ENCODE measurements around the gene CDR2L.
"Not testable (repeated sequence)": the region's sequence is repeated elsewhere in the genome, so short reads cannot be mapped to it uniquely, and the experiment has no call there.

Gene CDR2L

GRCh38 chr17:74969501-74969900 is 17.9 kb upstream of the CDR2L start:
- H3K27me3 Mint-ChIP-seq; H3K27ac Mint-ChIP-seq; H3K36me3 Mint-ChIP-seq; H3K9me3 Mint-ChIP-seq (ENCODE audit: low read depth); H3K4me3 Mint-ChIP-seq; H3K4me1 Mint-ChIP-seq (ENCODE audit: low read depth): not testable (repeated sequence)

DNA sequence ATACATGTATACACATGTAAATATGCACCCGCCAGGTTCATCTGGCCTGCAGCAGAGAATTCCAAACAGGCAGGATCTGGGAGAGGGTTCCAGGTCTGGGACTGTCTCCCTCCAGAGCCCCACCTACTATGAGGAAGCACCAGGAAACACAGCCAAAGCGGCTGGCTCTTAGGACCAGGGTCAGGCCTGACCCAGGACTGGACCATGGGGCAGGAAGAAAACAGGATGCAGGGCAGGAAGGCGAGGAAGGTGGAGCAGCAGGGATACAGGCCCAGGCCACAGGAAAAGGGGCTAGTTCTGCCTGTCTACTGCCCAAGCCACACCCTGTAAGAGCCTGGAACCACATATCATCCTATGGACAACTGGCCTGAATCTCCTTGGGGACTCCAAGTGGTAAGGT is 17.0 kb upstream of the CDR2L start:
- Mint-ChIP-seq H3K9me3 (ENCODE audit: low read depth) (no peaks in the 10 kb centered on the region), H3K4me3 (peak overlapping the region; percentile 32), H3K27ac (no peak overlapping the region)

GRCh38 chr17:74971069-74971841 is 16.2 kb upstream of the CDR2L start:
- Mint-ChIP-seq H3K9me3 (ENCODE audit: low read depth) (no peaks in the 10 kb centered on the region), H3K4me3 (peak overlapping the region; percentile 66), H3K4me1 (ENCODE audit: low read depth) (peaks cover 9% of the 10 kb centered on the region), H3K27ac (no peak overlapping the region), H3K27me3 (no peaks in the 10 kb centered on the region), H3K36me3 (no peaks in the 10 kb centered on the region)

More for the DNA sequence above, 17.0 kb upstream of the CDR2L start:
- Mint-ChIP-seq H3K36me3 (no peaks in the 10 kb centered on the region), H3K27me3 (no peaks in the 10 kb centered on the region), H3K4me1 (ENCODE audit: low read depth) (peaks cover 9% of the 10 kb centered on the region)

- peak overlapping the region; percentile 66 for H3K4me3 Mint-ChIP-seq
- H3K9me3 Mint-ChIP-seq (ENCODE audit: low read depth) = no peaks in the 10 kb centered on the region
- H3K27me3 Mint-ChIP-seq = no peaks in the 10 kb centered on the region
- H3K4me1 Mint-ChIP-seq (ENCODE audit: low read depth) = peaks cover 9% of the 10 kb centered on the region
- H3K36me3 Mint-ChIP-seq = no peaks in the 10 kb centered on the region
- no peak overlapping the region for H3K27ac Mint-ChIP-seq
Measured at GRCh38 chr17:74971842-74972106, 15.7 kb upstream of the CDR2L start.

DNA sequence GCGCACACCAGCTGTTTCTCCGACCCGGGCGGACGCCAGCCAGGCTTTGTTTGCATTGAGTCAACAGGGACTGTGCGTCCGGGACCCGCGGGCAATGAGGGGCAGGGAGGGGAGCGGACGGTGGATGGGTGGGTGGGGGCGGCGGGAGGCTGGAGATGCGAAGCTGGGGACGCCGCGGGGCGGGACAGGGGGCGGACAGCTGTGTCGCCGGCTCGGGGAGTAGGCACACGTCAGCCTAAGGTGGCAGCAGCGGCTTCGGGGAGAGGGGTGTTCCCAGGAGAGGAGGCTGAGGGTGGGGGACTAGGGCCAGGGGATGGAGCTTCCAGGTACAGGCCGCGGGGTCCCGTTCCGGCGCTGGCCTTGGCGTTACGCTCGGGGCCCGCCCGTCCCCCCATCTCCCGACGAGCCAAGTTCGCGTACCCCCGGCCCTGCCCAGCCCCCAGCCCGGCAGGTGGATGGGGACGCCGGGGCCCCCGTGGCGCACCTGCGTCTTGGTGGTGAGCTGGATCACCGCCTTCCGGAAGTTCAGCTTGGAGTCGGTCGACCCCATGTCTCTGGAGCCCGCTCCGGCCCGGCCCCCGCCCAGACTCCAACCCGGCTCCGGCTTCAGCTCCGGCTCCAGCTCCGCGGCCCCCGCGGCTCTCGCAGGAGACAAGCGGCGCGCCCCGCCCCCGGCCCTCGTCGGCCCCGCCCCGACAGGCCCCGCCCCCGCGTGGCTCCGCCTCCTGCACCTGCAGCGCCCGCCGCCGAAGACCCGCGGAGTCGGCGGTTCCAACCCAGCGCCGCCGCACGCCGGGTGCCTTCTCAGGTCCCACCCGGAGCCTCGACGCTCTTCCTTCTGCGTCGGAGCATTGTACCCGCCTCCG is 15.1 kb upstream of the CDR2L start, which contains the start of gene HID1:
Gene HID1, minus strand, starts transcription at position 653 of the 866 bp plus-strand sequence. Its CDS starts 103 bp downstream, at position 550.
- Mint-ChIP-seq H3K27ac (peak within 1 kb of the TSS; percentile 22), H3K9me3 (ENCODE audit: low read depth) (no peaks in the 10 kb centered on the region), H3K27me3 (no peaks in the 10 kb centered on the region), H3K4me1 (ENCODE audit: low read depth) (peaks cover 9% of the 10 kb centered on the region), H3K36me3 (no peaks in the 10 kb centered on the region), H3K4me3 (peak within 1 kb of the TSS; percentile 91)

DNA sequence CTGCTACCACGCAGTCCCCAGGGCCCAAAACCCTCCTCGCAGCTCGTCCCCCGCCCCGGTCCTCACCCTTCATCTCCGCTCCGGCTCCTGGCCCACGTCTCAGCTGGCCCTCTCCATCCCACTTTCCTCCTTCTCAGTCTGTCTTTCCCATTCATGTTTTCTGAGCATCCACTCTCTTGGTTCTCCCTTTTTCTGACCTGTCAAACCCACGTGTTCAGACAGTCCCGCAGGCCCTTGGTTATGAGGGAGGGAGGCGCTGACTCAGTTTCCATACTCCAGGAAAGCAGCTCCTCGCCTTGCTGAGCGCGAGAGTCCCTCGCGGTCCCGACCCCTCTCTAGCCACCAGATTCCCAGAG is 14.5 kb upstream of the CDR2L start:
- Mint-ChIP-seq H3K9me3 (ENCODE audit: low read depth) (no peaks in the 10 kb centered on the region), H3K27ac (peak overlapping the region; percentile 22), H3K4me1 (ENCODE audit: low read depth) (peaks cover 9% of the 10 kb centered on the region), H3K36me3 (no peaks in the 10 kb centered on the region), H3K27me3 (no peaks in the 10 kb centered on the region), H3K4me3 (peak overlapping the region; percentile 91)

DNA sequence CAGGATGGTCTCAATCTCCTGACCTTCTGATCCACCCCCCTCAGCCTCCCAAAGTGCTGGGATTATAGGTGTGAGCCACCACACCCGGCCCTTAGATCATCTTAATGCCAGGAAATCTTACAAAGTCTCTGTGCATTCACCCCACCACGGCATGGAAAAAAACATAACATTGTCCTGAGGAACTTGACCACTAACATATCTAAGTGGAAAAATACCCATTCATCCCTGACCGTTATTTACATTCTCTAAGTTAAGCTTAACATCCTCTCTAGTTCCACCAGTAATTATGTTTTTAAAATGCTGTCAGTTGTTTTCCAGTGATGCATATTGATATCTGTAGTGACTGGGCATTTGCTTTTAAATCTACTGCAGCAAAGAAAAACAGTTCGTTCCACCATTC is 11.5 kb upstream of the CDR2L start:
- Mint-ChIP-seq H3K27ac (no peak overlapping the region), H3K36me3 (no peaks in the 10 kb centered on the region), H3K4me3 (no peak overlapping the region), H3K4me1 (ENCODE audit: low read depth) (peaks cover 12% of the 10 kb centered on the region), H3K27me3 (no peaks in the 10 kb centered on the region), H3K9me3 (ENCODE audit: low read depth) (no peaks in the 10 kb centered on the region)

- Mint-ChIP-seq H3K36me3 (no peaks in the 10 kb centered on the region), H3K9me3 (ENCODE audit: low read depth) (no peaks in the 10 kb centered on the region), H3K27ac (no peak overlapping the region), H3K27me3 (no peaks in the 10 kb centered on the region), H3K4me3 (no peak overlapping the region), H3K4me1 (ENCODE audit: low read depth) (peaks cover 16% of the 10 kb centered on the region)
Measured at GRCh38 chr17:74977802-74978201, 9.6 kb upstream of the CDR2L start.

- Mint-ChIP-seq H3K36me3 (no peaks in the 10 kb centered on the region), H3K9me3 (ENCODE audit: low read depth) (no peaks in the 10 kb centered on the region), H3K4me3 (no peak overlapping the region), H3K4me1 (ENCODE audit: low read depth) (peaks cover 11% of the 10 kb centered on the region), H3K27ac (no peak overlapping the region), H3K27me3 (no peaks in the 10 kb centered on the region)
Measured at GRCh38 chr17:74978240-74978639, 9.2 kb upstream of the CDR2L start.

- H3K36me3 Mint-ChIP-seq = no peaks in the 10 kb centered on the region
- no peaks in the 10 kb centered on the region for H3K27me3 Mint-ChIP-seq
- H3K27ac Mint-ChIP-seq = no peak overlapping the region
- H3K4me1 Mint-ChIP-seq (ENCODE audit: low read depth) = peaks cover 12% of the 10 kb centered on the region
- H3K4me3 Mint-ChIP-seq = no peak overlapping the region
- H3K9me3 Mint-ChIP-seq (ENCODE audit: low read depth) = no peaks in the 10 kb centered on the region
Measured at GRCh38 chr17:74979408-74980146, 7.9 kb upstream of the CDR2L start.

DNA sequence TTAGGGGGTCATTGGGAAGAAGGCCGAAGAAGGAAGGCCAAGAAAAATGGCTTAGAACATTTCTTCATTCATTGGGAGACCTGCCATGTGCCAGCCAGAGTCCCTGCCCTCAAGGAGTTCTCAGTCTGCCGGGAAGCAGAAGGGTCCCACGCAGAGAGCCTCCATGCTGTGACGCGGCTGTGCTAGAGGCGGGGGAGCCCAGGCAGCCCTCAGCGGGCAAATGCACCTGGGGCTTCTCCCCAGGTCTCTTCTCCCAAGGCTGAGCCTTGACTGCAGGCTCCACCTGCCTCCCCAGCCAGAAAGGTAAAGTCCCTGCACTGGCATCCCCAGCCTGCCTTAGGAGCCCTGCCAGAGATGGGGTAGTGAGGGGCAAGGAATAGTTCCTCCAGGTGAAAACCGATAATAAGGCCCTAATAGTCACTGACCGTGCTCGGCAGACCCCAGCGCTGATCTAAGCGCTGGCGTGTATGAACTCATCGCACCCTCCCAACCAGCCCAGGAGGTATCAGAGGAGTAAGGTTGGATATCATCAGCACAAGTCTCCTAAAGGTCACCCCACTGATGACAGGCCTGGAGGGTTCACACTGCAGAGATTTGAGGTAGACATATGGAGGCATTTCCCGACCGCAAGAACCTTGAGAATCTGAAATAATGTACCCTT is 6.0 kb upstream of the CDR2L start:
- Mint-ChIP-seq H3K9me3 (ENCODE audit: low read depth) (no peaks in the 10 kb centered on the region), H3K36me3 (no peaks in the 10 kb centered on the region), H3K4me3 (peak overlapping the region; percentile 91), H3K27ac (peak overlapping the region; percentile 46), H3K4me1 (ENCODE audit: low read depth) (peaks cover 12% of the 10 kb centered on the region), H3K27me3 (no peaks in the 10 kb centered on the region)

GRCh38 chr17:74981979-74982662 is 5.3 kb upstream of the CDR2L start:
- H3K9me3 Mint-ChIP-seq (ENCODE audit: low read depth) = no peaks in the 10 kb centered on the region
- no peaks in the 10 kb centered on the region for H3K27me3 Mint-ChIP-seq
- H3K27ac Mint-ChIP-seq = peak overlapping the region; percentile 46
- H3K4me1 Mint-ChIP-seq (ENCODE audit: low read depth) = peaks cover 18% of the 10 kb centered on the region
- no peaks in the 10 kb centered on the region for H3K36me3 Mint-ChIP-seq
- H3K4me3 Mint-ChIP-seq = peak overlapping the region; percentile 91

DNA sequence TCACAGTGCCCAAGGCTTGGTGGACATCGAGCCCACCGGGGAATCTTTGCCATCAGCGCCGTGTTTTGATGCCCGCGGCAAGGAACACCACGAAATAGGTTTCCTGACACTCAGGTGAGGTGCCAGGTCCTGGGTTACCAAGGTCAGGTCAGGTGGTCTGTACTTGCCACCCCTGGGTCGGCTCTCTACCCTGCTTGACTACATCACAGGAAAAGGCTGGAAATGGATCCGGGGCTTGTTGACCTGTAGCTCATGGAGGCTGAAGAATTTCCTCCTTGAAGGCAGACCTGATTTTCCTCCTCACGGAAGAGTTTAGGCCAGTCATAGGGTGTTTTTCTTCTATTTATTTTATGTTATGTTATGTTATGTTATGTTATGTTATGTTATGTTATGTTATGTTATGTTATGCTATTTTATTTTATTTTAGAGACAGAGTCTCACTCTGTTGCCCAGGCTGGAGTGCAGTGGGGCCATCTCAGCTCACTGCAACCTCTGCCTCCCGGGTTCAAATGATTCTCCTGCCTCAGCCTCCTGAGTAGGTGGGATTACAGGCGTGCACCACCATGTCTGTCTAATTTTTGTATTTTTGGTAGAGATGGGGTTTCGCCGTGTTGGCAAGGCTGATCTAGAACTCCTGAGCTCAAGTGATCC is 4.6 kb upstream of the CDR2L start:
- H3K9me3 Mint-ChIP-seq (ENCODE audit: low read depth); H3K27ac Mint-ChIP-seq; H3K36me3 Mint-ChIP-seq; H3K27me3 Mint-ChIP-seq: not testable (repeated sequence)
- peak overlapping the region; percentile 61 for H3K4me3 Mint-ChIP-seq
- peaks cover 21% of the 10 kb centered on the region for H3K4me1 Mint-ChIP-seq (ENCODE audit: low read depth)

- Mint-ChIP-seq H3K27me3 (no peaks in the 10 kb centered on the region), H3K4me1 (ENCODE audit: low read depth) (peaks cover 17% of the 10 kb centered on the region), H3K36me3 (no peaks in the 10 kb centered on the region), H3K9me3 (ENCODE audit: low read depth) (no peaks in the 10 kb centered on the region), H3K27ac (no peak overlapping the region), H3K4me3 (no peak overlapping the region)
Measured at GRCh38 chr17:74986206-74986576, 1.2 kb upstream of the CDR2L start.

Measured in activated naive CD8-positive, alpha-beta T cell (primary cell).